Loucy (cell line): ENCODE results near the gene BTD.

ENCODE experiments used
- H2AFZ ChIP-seq: fragments of 200-600 bp; sonication (generic); 2 replicates; pipeline ENCODE4 v1.6.0; 2016; ENCODE audit warnings: antibody characterized with exemption, mild to moderate bottlenecking, low read length, moderate library complexity
- H3F3A ChIP-seq: fragments of 200-600 bp; 2 replicates; pipeline ENCODE4 v1.6.0; 2016; ENCODE audit warnings: antibody characterized with exemption, low read depth, mild to moderate bottlenecking
- H3K27me3 ChIP-seq: fragments of 200-600 bp; sonication (generic); 2 replicates; pipeline ENCODE4 v1.6.1; 2014; ENCODE audit warnings: low read length, mild to moderate bottlenecking; ENCODE audit not compliant: insufficient read depth, poor library complexity, severe bottlenecking
- H3K36me3 ChIP-seq: fragments of 200-600 bp; sonication (generic); 2 replicates; pipeline ENCODE4 v1.6.1; 2016; ENCODE audit warnings: low read length; ENCODE audit not compliant: insufficient read depth
- H3K4me1 ChIP-seq: fragments of 200-600 bp; sonication (generic); 2 replicates; pipeline ENCODE4 v1.5.1; 2014; ENCODE audit warnings: low read length, mild to moderate bottlenecking; ENCODE audit not compliant: insufficient read depth, poor library complexity, severe bottlenecking
- H3K4me2 ChIP-seq: fragments of 200-600 bp; sonication (generic); 2 replicates; pipeline ENCODE4 v1.6.0; 2014; ENCODE audit warnings: antibody characterized with exemption, low read length, low read depth, mild to moderate bottlenecking; ENCODE audit not compliant: poor library complexity, severe bottlenecking
- H3K4me3 ChIP-seq: fragments of 200-600 bp; sonication (generic); 2 replicates; pipeline ENCODE4 v1.5.1; 2014; ENCODE audit warnings: low read length, mild to moderate bottlenecking, mixed read lengths; ENCODE audit not compliant: poor library complexity, severe bottlenecking
- H3K79me2 ChIP-seq: fragments of 200-600 bp; sonication (generic); 2 replicates; pipeline ENCODE4 v1.6.1; 2014; ENCODE audit warnings: low read length; ENCODE audit not compliant: insufficient read depth
- H3K9ac ChIP-seq: fragments of 200-600 bp; sonication (generic); 2 replicates; pipeline ENCODE4 v1.6.0; 2014; ENCODE audit warnings: mild to moderate bottlenecking, low read depth, low read length, moderate library complexity; ENCODE audit not compliant: poor library complexity, severe bottlenecking
- H3K9me2 ChIP-seq: fragments of 200-600 bp; sonication (generic); replicated peaks from 2 replicates; pipeline ENCODE4 v1.6.1; 2016; ENCODE audit warnings: low read depth, low read length, mixed read lengths
- H3K9me3 ChIP-seq: fragments of 200-600 bp; sonication (generic); 2 replicates; pipeline ENCODE4 v1.6.1; 2014; ENCODE audit warnings: mild to moderate bottlenecking, antibody characterized with exemption, low read length, low read depth; ENCODE audit not compliant: insufficient read depth
- H4K20me1 ChIP-seq: fragments of 200-600 bp; sonication (generic); 2 replicates; pipeline ENCODE4 v1.6.0; 2014; ENCODE audit warnings: antibody characterized with exemption, low read length, mild to moderate bottlenecking; ENCODE audit not compliant: insufficient read depth, poor library complexity, severe bottlenecking
- EZH2phosphoT487 ChIP-seq: fragments of 200-600 bp; IDR thresholded peaks from 2 replicates; pipeline ENCODE4 v1.6.1; 2018; ENCODE audit warnings: antibody characterized with exemption, mild to moderate bottlenecking, moderate library complexity, borderline replicate concordance
- TF ChIP-seq, protein P1 (sequence below): fragments of 200-600 bp; sonication (generic); conservative IDR thresholded peaks from 2 replicates; pipeline ENCODE4 v1.5.1; 2014; ENCODE audit warnings: mild to moderate bottlenecking, antibody characterized with exemption, low read length

Gene BTD

GRCh38 chr3:15562560-15562959 is 39.0 kb upstream of the BTD start:
- Histone ChIP-seq H3K4me3 (no peak overlapping the region), H2AFZ (no peak overlapping the region), H3K4me1 (peaks cover 3% of the 10 kb centered on the region), H3K9ac (no peak overlapping the region), H3K36me3 (peaks cover 65% of the 10 kb centered on the region), H3K79me2 (no peaks in the 10 kb centered on the region), H3F3A (no peaks in the 10 kb centered on the region), H4K20me1 (no peaks in the 10 kb centered on the region), H3K9me2 (no peaks in the 10 kb centered on the region), H3K9me3 (no peaks in the 10 kb centered on the region), H3K27me3 (no peaks in the 10 kb centered on the region), H3K4me2 (no peak overlapping the region)
- no peak for TF ChIP-seq EZH2phosphoT487
- TF ChIP-seq, protein P1, sequence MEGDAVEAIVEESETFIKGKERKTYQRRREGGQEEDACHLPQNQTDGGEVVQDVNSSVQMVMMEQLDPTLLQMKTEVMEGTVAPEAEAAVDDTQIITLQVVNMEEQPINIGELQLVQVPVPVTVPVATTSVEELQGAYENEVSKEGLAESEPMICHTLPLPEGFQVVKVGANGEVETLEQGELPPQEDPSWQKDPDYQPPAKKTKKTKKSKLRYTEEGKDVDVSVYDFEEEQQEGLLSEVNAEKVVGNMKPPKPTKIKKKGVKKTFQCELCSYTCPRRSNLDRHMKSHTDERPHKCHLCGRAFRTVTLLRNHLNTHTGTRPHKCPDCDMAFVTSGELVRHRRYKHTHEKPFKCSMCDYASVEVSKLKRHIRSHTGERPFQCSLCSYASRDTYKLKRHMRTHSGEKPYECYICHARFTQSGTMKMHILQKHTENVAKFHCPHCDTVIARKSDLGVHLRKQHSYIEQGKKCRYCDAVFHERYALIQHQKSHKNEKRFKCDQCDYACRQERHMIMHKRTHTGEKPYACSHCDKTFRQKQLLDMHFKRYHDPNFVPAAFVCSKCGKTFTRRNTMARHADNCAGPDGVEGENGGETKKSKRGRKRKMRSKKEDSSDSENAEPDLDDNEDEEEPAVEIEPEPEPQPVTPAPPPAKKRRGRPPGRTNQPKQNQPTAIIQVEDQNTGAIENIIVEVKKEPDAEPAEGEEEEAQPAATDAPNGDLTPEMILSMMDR = no peak

GRCh38 chr3:15563190-15563589 is 38.4 kb upstream of the BTD start:
- Histone ChIP-seq H3K36me3 (peaks cover 71% of the 10 kb centered on the region), H3K9me3 (no peaks in the 10 kb centered on the region), H3K27me3 (no peaks in the 10 kb centered on the region), H3K9ac (no peak overlapping the region), H3K9me2 (no peaks in the 10 kb centered on the region), H3K4me1 (no peaks in the 10 kb centered on the region), H3K79me2 (no peaks in the 10 kb centered on the region), H2AFZ (no peak overlapping the region), H4K20me1 (no peaks in the 10 kb centered on the region), H3K4me3 (no peak overlapping the region), H3F3A (no peaks in the 10 kb centered on the region), H3K4me2 (no peak overlapping the region)
- TF ChIP-seq, protein P1 = no peak
- TF ChIP-seq EZH2phosphoT487 = no peak

DNA sequence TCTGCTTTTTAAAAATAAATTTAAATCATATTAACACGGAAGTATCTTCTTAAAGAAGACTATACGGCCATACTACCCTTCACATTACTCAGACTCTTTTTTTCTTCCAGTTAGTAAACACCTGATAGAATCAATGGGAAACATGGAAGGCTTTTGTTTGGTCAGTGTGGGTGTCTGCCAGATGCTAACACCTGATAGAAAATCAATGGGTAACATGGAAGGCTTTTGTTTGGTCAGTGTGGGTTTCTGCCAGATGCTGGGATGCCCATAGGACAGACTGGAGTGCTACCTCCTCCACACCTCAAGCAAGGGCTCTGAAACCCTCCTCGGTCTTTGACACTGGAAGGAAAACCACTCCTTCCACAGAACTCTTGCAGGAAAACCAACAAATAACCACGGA is 29.4 kb upstream of the BTD start:
- Histone ChIP-seq H3F3A (0 out of 2 replicates have a peak, but pooled peaks cover 2% of the 10 kb centered on the region), H3K27me3 (no peaks in the 10 kb centered on the region), H4K20me1 (no peaks in the 10 kb centered on the region), H3K4me2 (no peak overlapping the region), H3K4me1 (no peaks in the 10 kb centered on the region), H3K9me2 (no peaks in the 10 kb centered on the region), H3K4me3 (no peak overlapping the region), H3K79me2 (no peaks in the 10 kb centered on the region), H3K9ac (no peak overlapping the region), H3K36me3 (peaks cover 33% of the 10 kb centered on the region; the same call in 1 of the 2 replicates), H2AFZ (no peak overlapping the region), H3K9me3 (no peaks in the 10 kb centered on the region)
- no peak for TF ChIP-seq EZH2phosphoT487
- TF ChIP-seq, protein P1 = no peak
